ENCODE data around the gene KIF18B. TPM values are rescaled to one million over a fixed set of nuclear protein-coding genes. Genes with fewer than 3 reads are reported as not detected.

The KIF18B gene
- total and polyA plus RNA-seq, 2 of the 13 experiments (the other 11 are each of a cell fraction or from before 2014, with no cell fraction given), result 15.2 to 15.3 TPM

- Histone ChIP-seq H3K4me2 (ENCODE audit: low read depth, low read length) (no peak overlapping the region), H3K79me2 (ENCODE audit: insufficient read depth, low read length) (no peaks in the 10 kb centered on the region), H3K9me3 (ENCODE audit: low read length) (no peaks in the 10 kb centered on the region), H2AFZ (ENCODE audit: low read length) (no peak overlapping the region), H3K4me3 (replicated peaks in 1 of 3; ENCODE audit: insufficient read depth in 1 of 3, low read depth in 2 of 3, low read length in 3 of 3) (no peak overlapping the region), H3K9ac (ENCODE audit: insufficient read depth, low read depth, low read length) (no peak overlapping the region), H3K27ac (ENCODE audit: extremely low read length, insufficient read depth, low read length) (no peak overlapping the region), H3K4me1 (ENCODE audit: insufficient read depth, low read length) (no peaks in the 10 kb centered on the region), H4K20me1 (ENCODE audit: insufficient read depth, low read length) (no peaks in the 10 kb centered on the region), H3K27me3 (ENCODE audit: control insufficient read depth in 1 of 2, insufficient read depth in 2 of 2, low read length in 2 of 2) (no peaks in the 10 kb centered on the region), H3K36me3 (replicated peaks in 1 of 2; ENCODE audit: control insufficient read depth in 1 of 2, insufficient read depth in 2 of 2, low read length in 2 of 2) (peaks cover 46 to 89% of the 10 kb centered on the region in 2 experiments)
- in situ Hi-C loops (cut with HindIII; ENCODE audit: extremely low pct_ligation_motif_present, low pct_unique_long_range_greater_than_20kb) (no loop called here), intact Hi-C loops (cut with micrococcal nuclease; ENCODE audit: unreplicated experiment) (no loop called here)
- ChIA-PET POLR2A (interaction anchor here (1.6 kb wide), 1 partner anchor 20 kb away, joined by 4 read pairs; the partner anchor contains the start of gene EFTUD2), CTCF (ENCODE audit: low intra/inter-chr PET ratio, low total read pairs) (interaction anchor here (1.7 to 1.8 kb wide), 2 partner anchors 100 to 104 kb away, joined by 13 to 25 read pairs; no protein-coding TSS in a partner anchor)
- ATAC-seq, result peak; percentile 45; the same call in 2 of the 3 replicates
- WGBS (ENCODE audit: low lambda C conversion rate), result 66% methylated on average over 6 of the region's 6 CpGs
- FAIRE-seq, result peak; percentile 89
- BruUV-seq (replicated peaks), result no TSS peak
- DNase-seq (ENCODE audit: low spot score), result peak; percentile 37
- TF ChIP-seq ZMAT5 (CRISPR knock-in tag; IDR thresholded peaks at IDR 0.05; ENCODE audit: borderline replicate concordance, low read depth), result no peak
- TF ChIP-seq CTCF (CRISPR knock-in tag; IDR thresholded peaks at IDR 0.05), result peak; percentile 65
- no peak for TF ChIP-seq NFE2 (CRISPR knock-in tag; IDR thresholded peaks at IDR 0.05)
- peak; percentile 70 for TF ChIP-seq SMC3 (IDR thresholded peaks at IDR 0.05; ENCODE audit: low read length)
- TF ChIP-seq CREB3 (CRISPR knock-in tag; IDR thresholded peaks at IDR 0.05), result no peak
- no peak for TF ChIP-seq NCOA2 (CRISPR knock-in tag; IDR thresholded peaks at IDR 0.05)
- no peak for TF ChIP-seq MBNL3 (CRISPR knock-in tag; conservative IDR thresholded peaks at IDR 0.05)
- TF ChIP-seq HDAC6 (IDR thresholded peaks at IDR 0.05; ENCODE audit: low read depth, low read length), result no peak
- no peak for TF ChIP-seq ZNF333 (CRISPR knock-in tag; IDR thresholded peaks at IDR 0.05; ENCODE audit: borderline replicate concordance)
- no peak for TF ChIP-seq PAXIP1 (CRISPR knock-in tag; conservative IDR thresholded peaks at IDR 0.05)
- TF ChIP-seq SNRNP70 (IDR thresholded peaks at IDR 0.05; ENCODE audit: low read depth, low read length), result no peak
- TF ChIP-seq ZNF768 (CRISPR knock-in tag; IDR thresholded peaks at IDR 0.05), result no peak
- no peak for TF ChIP-seq ZNF883 (CRISPR knock-in tag; IDR thresholded peaks at IDR 0.05; ENCODE audit: not compliant biosample characterization)
- no peak for TF ChIP-seq ZSCAN5A (CRISPR knock-in tag; IDR thresholded peaks at IDR 0.05; ENCODE audit: borderline replicate concordance)
- TF ChIP-seq SYNCRIP (IDR thresholded peaks at IDR 0.05; ENCODE audit: insufficient read depth, low read depth, low read length), result no peak
Measured at GRCh38 chr17:44878627-44879221, 68.8 kb downstream of the KIF18B start.
